Endodermal cell (in vitro differentiated cells): ENCODE results near the gene ABHD17B. TPM values are rescaled to one million over a fixed set of nuclear protein-coding genes. Genes with fewer than 3 reads are reported as not detected.
A peak's percentile ranks its signal among the peaks of the same experiment; 100 is the strongest.
"Not testable (repeated sequence)": the region's sequence is repeated elsewhere in the genome, so short reads cannot be mapped to it uniquely, and the experiment has no call there.

Experiments
- DNase-seq: peaks from one replicate; pipeline ENCODE4 v3.0.0-alpha.2; 2017
- H3K27ac ChIP-seq: 2 replicates; pipeline ENCODE4 v1.5.1; 2013; ENCODE audit warnings: mild to moderate bottlenecking, low read depth, low read length, moderate library complexity
- H3K27me3 ChIP-seq: 2 replicates; pipeline ENCODE4 v1.6.1; 2013; ENCODE audit warnings: mild to moderate bottlenecking, low read length, moderate library complexity; ENCODE audit not compliant: insufficient read depth, control insufficient read depth, poor library complexity, severe bottlenecking
- H3K36me3 ChIP-seq: 2 replicates; pipeline ENCODE4 v1.7.0; 2013; ENCODE audit warnings: mild to moderate bottlenecking, low read length, moderate library complexity; ENCODE audit not compliant: control insufficient read depth, insufficient read depth
- H3K4me1 ChIP-seq: one replicate; pipeline ENCODE4 v1.7.0; 2013; ENCODE audit warnings: low read length; ENCODE audit not compliant: control insufficient read depth, insufficient read depth
- H3K4me3 ChIP-seq: 2 replicates; pipeline ENCODE4 v1.5.1; 2013; ENCODE audit warnings: mild to moderate bottlenecking, low read length, moderate library complexity
- H3K9ac ChIP-seq: 2 replicates; pipeline ENCODE4 v1.6.1; 2013; ENCODE audit warnings: mild to moderate bottlenecking, low read length, moderate library complexity; ENCODE audit not compliant: poor library complexity, severe bottlenecking; ENCODE audit errors: extremely low read depth
- H3K9me3 ChIP-seq: 2 replicates; pipeline ENCODE4 v1.6.1; 2013; ENCODE audit warnings: mild to moderate bottlenecking, low read length, moderate library complexity; ENCODE audit not compliant: control insufficient read depth
- H3K27ac Mint-ChIP-seq: 2 replicates; pipeline ENCODE4 v1.8.0; 2020; ENCODE audit warnings: mixed read lengths
- H3K27me3 Mint-ChIP-seq: 2 replicates; pipeline ENCODE4 v1.8.0; 2021; ENCODE audit warnings: mild to moderate bottlenecking, mixed read lengths; ENCODE audit not compliant: insufficient read depth
- H3K36me3 Mint-ChIP-seq: 2 replicates; pipeline ENCODE4 v1.8.0; 2020; ENCODE audit warnings: low read depth, mixed read lengths
- H3K4me1 Mint-ChIP-seq: 2 replicates; pipeline ENCODE4 v1.8.0; 2020; ENCODE audit warnings: mixed read lengths
- H3K4me3 Mint-ChIP-seq: 2 replicates; pipeline ENCODE4 v1.8.0; 2020; ENCODE audit warnings: mild to moderate bottlenecking, moderate library complexity, mixed read lengths
- H3K9me3 Mint-ChIP-seq: 2 replicates; pipeline ENCODE4 v1.8.0; 2020; ENCODE audit warnings: mild to moderate bottlenecking, mixed read lengths
- CTCF ChIP-seq: fragments of 200-600 bp; sonication (generic); conservative IDR thresholded peaks from 2 replicates; pipeline ENCODE4 v1.5.0; 2021; ENCODE audit warnings: antibody characterized with exemption, mild to moderate bottlenecking
- WGBS, 2 experiments: methylation state at CpG; one replicate each; pipeline versions ENCODE4 v1.1.5 to v1.1.7; 2013; ENCODE audit warnings: missing lambda C conversion rate in 2 of 2, mixed read lengths in 1 of 2; ENCODE audit not compliant: insufficient coverage in 1 of 2, insufficient read length in 1 of 2; 5-methylcytosine and 5-hydroxymethylcytosine counted together
- long read RNA-seq, 4 experiments: library from polyadenylated mRNA in 2 of 4; library from RNA in 1 of 4; library from capped mRNA in 1 of 4; stranded (forward) in 3 of 4; unstranded in 1 of 4; transcript quantifications; one replicate each; pipeline ENCODE4 v2.0.0, GENCODE V29; 2020 to 2021; ENCODE audit warnings: inconsistent platforms in 1 of 4
- polyA plus RNA-seq, 2 experiments: library from polyadenylated mRNA; stranded (reverse); fragments of 50-300 nt; gene quantifications; one replicate each; pipeline ENCODE4 v1.2.3, GENCODE V29; 2013
- total RNA-seq, 2 donors: library from RNA; stranded (reverse); fragmentation: NEBNext Ultra II Directional in 1 of 2; extraction: Animal tissue kit (Norgen Biotek cat#: 25700) in 1 of 2; gene quantifications; 2 replicates in 1 of 2; 3 replicates in 1 of 2; pipeline ENCODE4 v1.2.1, GENCODE V29; 2021

ABHD17B gene
- total RNA-seq = 10 to 100 TPM; 32.3 to 44.9 TPM
- polyA plus RNA-seq (2013, experiment 1 of 2) = 40.0 TPM
- polyA plus RNA-seq (2013, experiment 2 of 2) = 34.9 TPM
- long read RNA-seq, experiment 1, transcript ABHD17B-201 (4 exons, 2,614 nt) = major isoform, 8 of 11 reads
- long read RNA-seq, experiment 1, partial matches to known transcripts = 0 of 11 reads
- long read RNA-seq, experiment 1, other reads (novel, unspliced or antisense) = 3 of 11 reads
- long read RNA-seq, experiment 2, transcript ABHD17B-201 (4 exons, 2,614 nt) = major isoform, 17 of 27 reads
- long read RNA-seq, experiment 2, partial matches to known transcripts = 3 of 27 reads
- long read RNA-seq, experiment 2, other reads (novel, unspliced or antisense) = 7 of 27 reads
- long read RNA-seq, experiment 3, transcript ABHD17B-201 (4 exons, 2,614 nt) = major isoform, 84 of 98 reads
- long read RNA-seq, experiment 3, partial matches to known transcripts = 3 of 98 reads
- long read RNA-seq, experiment 3, other reads (novel, unspliced or antisense) = 10 of 98 reads
- long read RNA-seq, experiment 4, partial matches to known transcripts = 1 of 5 reads
- long read RNA-seq, experiment 4, other reads (novel, unspliced or antisense) = 3 of 5 reads

GRCh38 chr9:71911061-71911907, at the start of gene ABHD17B, which contains the start of gene C9orf85:
TSS of gene ABHD17B (minus strand) at chr9:71911193. CDS start at chr9:71875080, 36,113 bp downstream.
TSS of gene C9orf85 (plus strand) at chr9:71911639. CDS start at chr9:71911735, 96 bp downstream.
- 0% methylated on average over 21 to 45 of the region's 45 CpGs for WGBS, 2 experiments
- H3K4me3 ChIP-seq = peak within 1 kb of the TSS; percentile 97
- Mint-ChIP-seq H3K27ac (peak within 1 kb of the TSS; percentile 98), H3K36me3 (peaks cover 4% of the 10 kb centered on the region), H3K27me3 (no peaks in the 10 kb centered on the region), H3K4me3 (peak within 1 kb of the TSS; percentile 91), H3K9me3 (no peaks in the 10 kb centered on the region), H3K4me1 (peaks cover 35% of the 10 kb centered on the region)
- no peaks in the 10 kb centered on the region for H3K4me1 ChIP-seq
- H3K9me3 ChIP-seq = no peaks in the 10 kb centered on the region
- no peaks in the 10 kb centered on the region for H3K27me3 ChIP-seq
- no peak for TF ChIP-seq CTCF
- peak; percentile 100 for DNase-seq
- H3K36me3 ChIP-seq = peaks cover 4% of the 10 kb centered on the region
- H3K9ac ChIP-seq = peak within 1 kb of the TSS; percentile 96
- peak within 1 kb of the TSS; percentile 96 for H3K27ac ChIP-seq

GRCh38 chr9:71955300-71955915, 44.4 kb upstream of the ABHD17B start:
- no peak for DNase-seq
- Mint-ChIP-seq H3K27me3 (no peaks in the 10 kb centered on the region), H3K4me3 (no peak overlapping the region), H3K27ac (no peak overlapping the region), H3K36me3 (peaks cover 9% of the 10 kb centered on the region), H3K4me1 (peaks cover 23% of the 10 kb centered on the region), H3K9me3 (no peaks in the 10 kb centered on the region)
- TF ChIP-seq CTCF = no peak
- H3K27ac ChIP-seq = no peak overlapping the region
- H3K9ac ChIP-seq = no peak overlapping the region
- H3K36me3 ChIP-seq = peaks cover 14% of the 10 kb centered on the region
- 87 to 92% methylated on average over 1 of the region's 1 CpG for WGBS, 2 experiments
- no peaks in the 10 kb centered on the region for H3K9me3 ChIP-seq
- H3K27me3 ChIP-seq = no peaks in the 10 kb centered on the region
- no peaks in the 10 kb centered on the region for H3K4me1 ChIP-seq
- H3K4me3 ChIP-seq = no peak overlapping the region

- H3K27ac Mint-ChIP-seq, H3K27me3 Mint-ChIP-seq, H3K4me1 ChIP-seq, H3K27ac ChIP-seq, H3K4me3 ChIP-seq, H3K9me3 Mint-ChIP-seq, DNase-seq, H3K27me3 ChIP-seq, H3K4me3 Mint-ChIP-seq, H3K9me3 ChIP-seq, H3K9ac ChIP-seq: not testable (repeated sequence)
- H3K4me1 Mint-ChIP-seq = peaks cover 25% of the 10 kb centered on the region
- 90 to 100% methylated on average over 1 to 2 of the region's 2 CpGs for WGBS, 2 experiments
- peaks cover 20% of the 10 kb centered on the region for H3K36me3 ChIP-seq
- peaks cover 11% of the 10 kb centered on the region for H3K36me3 Mint-ChIP-seq
These were observed 43.7 kb upstream of the ABHD17B start for GRCh38 chr9:71954652-71955051.
